Endodermal cell (in vitro differentiated cells): ENCODE data around the gene MAL. TPM values are rescaled to one million over a fixed set of nuclear protein-coding genes. Genes with fewer than 3 reads are reported as not detected.
A peak's percentile ranks its signal among the peaks of the same experiment; 100 is the strongest.

Experiments used
- DNase-seq: peaks from one replicate; pipeline ENCODE4 v3.0.0-alpha.2; 2017
- H3K27ac ChIP-seq: 2 replicates; pipeline ENCODE4 v1.5.1; 2013; ENCODE audit warnings: mild to moderate bottlenecking, low read depth, low read length, moderate library complexity
- H3K27me3 ChIP-seq: 2 replicates; pipeline ENCODE4 v1.6.1; 2013; ENCODE audit warnings: mild to moderate bottlenecking, low read length, moderate library complexity; ENCODE audit not compliant: insufficient read depth, control insufficient read depth, poor library complexity, severe bottlenecking
- H3K36me3 ChIP-seq: 2 replicates; pipeline ENCODE4 v1.7.0; 2013; ENCODE audit warnings: mild to moderate bottlenecking, low read length, moderate library complexity; ENCODE audit not compliant: control insufficient read depth, insufficient read depth
- H3K4me1 ChIP-seq: one replicate; pipeline ENCODE4 v1.7.0; 2013; ENCODE audit warnings: low read length; ENCODE audit not compliant: control insufficient read depth, insufficient read depth
- H3K4me3 ChIP-seq: 2 replicates; pipeline ENCODE4 v1.5.1; 2013; ENCODE audit warnings: mild to moderate bottlenecking, low read length, moderate library complexity
- H3K9ac ChIP-seq: 2 replicates; pipeline ENCODE4 v1.6.1; 2013; ENCODE audit warnings: mild to moderate bottlenecking, low read length, moderate library complexity; ENCODE audit not compliant: poor library complexity, severe bottlenecking; ENCODE audit errors: extremely low read depth
- H3K9me3 ChIP-seq: 2 replicates; pipeline ENCODE4 v1.6.1; 2013; ENCODE audit warnings: mild to moderate bottlenecking, low read length, moderate library complexity; ENCODE audit not compliant: control insufficient read depth
- H3K27ac Mint-ChIP-seq: 2 replicates; pipeline ENCODE4 v1.8.0; 2020; ENCODE audit warnings: mixed read lengths
- H3K27me3 Mint-ChIP-seq: 2 replicates; pipeline ENCODE4 v1.8.0; 2021; ENCODE audit warnings: mild to moderate bottlenecking, mixed read lengths; ENCODE audit not compliant: insufficient read depth
- H3K36me3 Mint-ChIP-seq: 2 replicates; pipeline ENCODE4 v1.8.0; 2020; ENCODE audit warnings: low read depth, mixed read lengths
- H3K4me1 Mint-ChIP-seq: 2 replicates; pipeline ENCODE4 v1.8.0; 2020; ENCODE audit warnings: mixed read lengths
- H3K4me3 Mint-ChIP-seq: 2 replicates; pipeline ENCODE4 v1.8.0; 2020; ENCODE audit warnings: mild to moderate bottlenecking, moderate library complexity, mixed read lengths
- H3K9me3 Mint-ChIP-seq: 2 replicates; pipeline ENCODE4 v1.8.0; 2020; ENCODE audit warnings: mild to moderate bottlenecking, mixed read lengths
- WGBS, 2 experiments: methylation state at CpG; one replicate each; pipeline versions ENCODE4 v1.1.5 to v1.1.7; 2013; ENCODE audit warnings: missing lambda C conversion rate in 2 of 2, mixed read lengths in 1 of 2; ENCODE audit not compliant: insufficient coverage in 1 of 2, insufficient read length in 1 of 2; 5-methylcytosine and 5-hydroxymethylcytosine counted together
- total RNA-seq, 2 donors: library from RNA; stranded (reverse); fragmentation: NEBNext Ultra II Directional in 1 of 2; extraction: Animal tissue kit (Norgen Biotek cat#: 25700) in 1 of 2; gene quantifications; 2 replicates in 1 of 2; 3 replicates in 1 of 2; pipeline ENCODE4 v1.2.1, GENCODE V29; 2021
- TF ChIP-seq, protein P1 (sequence below): fragments of 200-600 bp; sonication (generic); conservative IDR thresholded peaks from 2 replicates; pipeline ENCODE4 v1.5.0; 2021; ENCODE audit warnings: antibody characterized with exemption, mild to moderate bottlenecking

MAL gene
- total RNA-seq, 2 donors from 2014 or later, result not detected

DNA sequence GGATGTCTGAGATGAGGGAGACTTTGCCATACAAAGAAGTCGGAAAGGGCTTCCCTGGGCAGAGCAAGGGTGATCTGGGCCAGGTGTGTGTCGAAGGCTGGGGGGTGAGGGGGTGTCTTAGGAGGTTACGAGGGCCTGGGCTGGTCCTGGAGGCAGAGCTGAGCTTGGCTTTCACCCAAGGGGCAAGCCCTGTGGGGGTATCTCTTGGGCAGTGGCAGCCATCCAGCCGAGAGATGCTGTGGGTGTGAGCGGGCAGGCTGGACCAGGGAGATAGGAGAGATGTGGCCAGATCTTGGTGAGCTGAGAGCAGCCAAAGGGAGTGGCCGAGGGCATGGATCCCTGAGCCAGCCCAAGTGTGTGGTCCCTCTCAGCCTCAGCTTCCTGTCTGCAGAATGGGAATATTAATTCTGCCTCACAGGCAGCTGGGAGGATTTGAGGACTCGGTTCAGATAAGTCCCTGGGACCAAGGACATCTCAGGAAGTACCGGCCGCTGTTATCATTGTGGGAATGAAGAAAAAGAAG is 33.0 kb downstream of the MAL start:
- H3K36me3 Mint-ChIP-seq, result no peaks in the 10 kb centered on the region
- TF ChIP-seq, protein P1, sequence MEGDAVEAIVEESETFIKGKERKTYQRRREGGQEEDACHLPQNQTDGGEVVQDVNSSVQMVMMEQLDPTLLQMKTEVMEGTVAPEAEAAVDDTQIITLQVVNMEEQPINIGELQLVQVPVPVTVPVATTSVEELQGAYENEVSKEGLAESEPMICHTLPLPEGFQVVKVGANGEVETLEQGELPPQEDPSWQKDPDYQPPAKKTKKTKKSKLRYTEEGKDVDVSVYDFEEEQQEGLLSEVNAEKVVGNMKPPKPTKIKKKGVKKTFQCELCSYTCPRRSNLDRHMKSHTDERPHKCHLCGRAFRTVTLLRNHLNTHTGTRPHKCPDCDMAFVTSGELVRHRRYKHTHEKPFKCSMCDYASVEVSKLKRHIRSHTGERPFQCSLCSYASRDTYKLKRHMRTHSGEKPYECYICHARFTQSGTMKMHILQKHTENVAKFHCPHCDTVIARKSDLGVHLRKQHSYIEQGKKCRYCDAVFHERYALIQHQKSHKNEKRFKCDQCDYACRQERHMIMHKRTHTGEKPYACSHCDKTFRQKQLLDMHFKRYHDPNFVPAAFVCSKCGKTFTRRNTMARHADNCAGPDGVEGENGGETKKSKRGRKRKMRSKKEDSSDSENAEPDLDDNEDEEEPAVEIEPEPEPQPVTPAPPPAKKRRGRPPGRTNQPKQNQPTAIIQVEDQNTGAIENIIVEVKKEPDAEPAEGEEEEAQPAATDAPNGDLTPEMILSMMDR, result no peak
- no peaks in the 10 kb centered on the region for H3K4me1 ChIP-seq
- H3K9me3 ChIP-seq, result no peaks in the 10 kb centered on the region
- peaks cover 17% of the 10 kb centered on the region for H3K27me3 Mint-ChIP-seq
- H3K9me3 Mint-ChIP-seq, result no peaks in the 10 kb centered on the region
- H3K9ac ChIP-seq, result no peak overlapping the region
- DNase-seq, result peak; percentile 15
- no peak overlapping the region for H3K27ac Mint-ChIP-seq
- 86 to 93% methylated on average over 5 to 9 of the region's 9 CpGs for WGBS, 2 experiments
- no peaks in the 10 kb centered on the region for H3K36me3 ChIP-seq
- peaks cover 6% of the 10 kb centered on the region for H3K27me3 ChIP-seq
- H3K4me3 Mint-ChIP-seq, result no peak overlapping the region
- H3K4me1 Mint-ChIP-seq, result peaks cover 11% of the 10 kb centered on the region
- H3K27ac ChIP-seq, result no peak overlapping the region
- H3K4me3 ChIP-seq, result no peak overlapping the region

DNA sequence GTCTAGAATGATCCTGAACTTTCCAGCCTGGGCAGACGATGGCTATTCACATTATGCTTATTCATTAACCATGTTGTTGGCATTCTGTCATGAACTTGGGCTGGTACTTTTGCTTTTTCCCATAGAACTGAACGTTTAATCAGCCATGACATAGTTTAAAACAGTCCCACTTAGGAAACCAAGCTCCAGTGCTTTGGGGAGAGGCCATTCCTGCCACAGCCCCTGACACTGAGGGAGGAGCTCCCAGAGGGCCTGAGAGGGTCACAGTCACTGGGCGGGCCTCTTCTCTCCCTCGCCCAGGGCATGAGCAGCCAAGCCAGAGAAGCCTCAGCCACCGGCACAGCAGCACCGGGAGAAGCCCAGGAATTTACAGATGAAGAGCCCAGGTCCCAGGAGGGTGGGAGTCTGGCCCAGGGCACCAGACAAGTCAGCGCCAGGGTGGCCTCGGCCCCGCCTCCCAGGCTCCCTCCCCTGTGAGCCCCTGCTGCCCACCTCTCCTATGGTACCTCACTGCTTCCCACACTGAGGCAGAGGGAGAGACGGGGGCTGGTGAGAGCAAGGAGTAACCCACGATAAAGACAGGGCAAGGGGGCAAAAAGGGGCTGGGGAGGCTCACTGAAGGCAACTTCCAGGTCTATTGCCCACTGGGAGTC is 33.6 kb downstream of the MAL start:
- Histone ChIP-seq H3K9ac (no peak overlapping the region), H3K27ac (no peak overlapping the region), H3K4me3 (no peak overlapping the region), H3K9me3 (no peaks in the 10 kb centered on the region), H3K27me3 (peaks cover 3% of the 10 kb centered on the region), H3K4me1 (no peaks in the 10 kb centered on the region), H3K36me3 (no peaks in the 10 kb centered on the region)
- peaks cover 10% of the 10 kb centered on the region for H3K4me1 Mint-ChIP-seq
- TF ChIP-seq, protein P1, result no peak
- H3K9me3 Mint-ChIP-seq, result no peaks in the 10 kb centered on the region
- WGBS, 2 experiments, result 74 to 86% methylated on average over 3 to 11 of the region's 11 CpGs
- H3K27ac Mint-ChIP-seq, result no peak overlapping the region
- no peak overlapping the region for H3K4me3 Mint-ChIP-seq
- no peaks in the 10 kb centered on the region for H3K36me3 Mint-ChIP-seq
- DNase-seq, result peak; percentile 36
- peaks cover 18% of the 10 kb centered on the region for H3K27me3 Mint-ChIP-seq

DNA sequence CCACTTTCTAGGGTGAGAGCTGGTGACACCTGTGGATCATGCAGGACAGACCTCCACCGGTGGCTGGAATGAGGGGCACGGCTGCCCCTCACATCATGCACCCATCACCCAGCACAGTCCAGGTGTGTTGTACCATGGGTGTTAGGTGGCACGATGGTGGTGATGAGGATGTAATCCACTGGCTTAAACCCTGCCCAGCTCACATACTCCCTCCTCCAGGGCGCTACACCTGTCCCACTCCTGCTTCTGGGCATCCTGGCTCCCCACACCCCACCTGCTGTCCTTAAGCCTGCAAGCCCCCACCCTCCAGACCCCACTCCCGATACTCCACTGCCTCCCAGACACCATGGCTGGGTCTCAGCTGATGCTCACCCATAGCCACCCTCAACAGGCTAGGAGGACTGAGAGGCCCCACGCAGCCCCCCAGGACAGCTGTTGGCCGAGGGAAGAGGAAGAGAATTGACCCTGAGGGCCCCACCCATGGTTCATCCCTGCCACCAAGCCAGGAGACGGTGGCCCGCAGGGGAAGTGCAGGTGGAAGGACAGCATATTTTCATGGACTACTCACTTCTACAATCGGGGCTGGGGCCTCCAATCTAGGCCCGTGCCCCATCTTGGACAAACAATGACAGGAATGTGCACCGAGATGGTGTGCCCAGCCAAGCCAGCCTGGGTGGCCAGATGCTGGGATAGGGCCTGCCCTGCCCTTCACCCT is 34.3 kb downstream of the MAL start:
- H3K9me3 Mint-ChIP-seq, result no peaks in the 10 kb centered on the region
- no peak overlapping the region for H3K4me3 ChIP-seq
- H3K9ac ChIP-seq, result no peak overlapping the region
- no peaks in the 10 kb centered on the region for H3K36me3 ChIP-seq
- H3K27ac ChIP-seq, result no peak overlapping the region
- H3K27me3 Mint-ChIP-seq, result peaks cover 15% of the 10 kb centered on the region
- 92 to 93% methylated on average over 4 to 11 of the region's 12 CpGs for WGBS, 2 experiments
- TF ChIP-seq, protein P1, result no peak
- peak; percentile 30 for DNase-seq
- peaks cover 10% of the 10 kb centered on the region for H3K4me1 Mint-ChIP-seq
- no peak overlapping the region for H3K27ac Mint-ChIP-seq
- no peaks in the 10 kb centered on the region for H3K27me3 ChIP-seq
- H3K4me3 Mint-ChIP-seq, result no peak overlapping the region
- no peaks in the 10 kb centered on the region for H3K36me3 Mint-ChIP-seq
- H3K9me3 ChIP-seq, result no peaks in the 10 kb centered on the region
- no peaks in the 10 kb centered on the region for H3K4me1 ChIP-seq
